Natural killer cell (primary cell): ENCODE measurements around the gene TMPRSS11E. TPM values are rescaled to one million over a fixed set of nuclear protein-coding genes. Genes with fewer than 3 reads are reported as not detected.

Source experiments
- ATAC-seq, 3 donors: fragments of 150-1000 bp in 2 of 3; fragments of 200-7000 bp in 1 of 3; cut with Tn5 transposase; 1 replicate in 1 of 3; 2 replicates in 2 of 3; pipeline ENCODE4 v1.10.0; 2021; ENCODE audit warnings: mild to moderate bottlenecking in 2 of 3, moderate library complexity in 2 of 3
- DNase-seq, 2 donors: peaks; one replicate each; pipeline versions ENCODE4 v3.0.0 to v3.0.0-alpha.2; 2013 to 2021; ENCODE audit warnings: mixed read lengths in 1 of 2
- H3K27ac ChIP-seq: one replicate; pipeline ENCODE4 v1.5.1; 2013; ENCODE audit warnings: mild to moderate bottlenecking, low read length
- H3K27me3 ChIP-seq: one replicate; pipeline ENCODE4 v1.6.1; 2013; ENCODE audit warnings: low read length; ENCODE audit not compliant: control insufficient read depth, insufficient read depth
- H3K36me3 ChIP-seq: one replicate; pipeline ENCODE4 v1.6.1; 2013; ENCODE audit warnings: low read length; ENCODE audit not compliant: control insufficient read depth, insufficient read depth
- H3K4me1 ChIP-seq: one replicate; pipeline ENCODE4 v1.6.1; 2013; ENCODE audit warnings: low read length; ENCODE audit not compliant: control insufficient read depth, insufficient read depth
- H3K4me3 ChIP-seq: one replicate; pipeline ENCODE4 v1.5.1; 2013; ENCODE audit warnings: low read length
- H3K9me3 ChIP-seq: one replicate; pipeline ENCODE4 v1.6.1; 2013; ENCODE audit warnings: low read length; ENCODE audit not compliant: control insufficient read depth, insufficient read depth
- H3K27ac Mint-ChIP-seq, 2 donors: one replicate each; pipeline ENCODE4 v1.8.0; 2022; ENCODE audit warnings: mild to moderate bottlenecking in 2 of 2, mixed read lengths in 2 of 2, moderate library complexity in 1 of 2
- H3K27me3 Mint-ChIP-seq, 2 donors: one replicate each; pipeline ENCODE4 v1.8.0; 2022; ENCODE audit warnings: low read depth in 2 of 2, mixed read lengths in 2 of 2
- H3K36me3 Mint-ChIP-seq: one replicate; pipeline ENCODE4 v1.8.0; 2022; ENCODE audit warnings: mixed read lengths
- H3K4me1 Mint-ChIP-seq, 2 donors: one replicate each; pipeline ENCODE4 v1.8.0; 2022; ENCODE audit warnings: mixed read lengths in 2 of 2
- H3K4me3 Mint-ChIP-seq: one replicate; pipeline ENCODE4 v1.8.0; 2022; ENCODE audit warnings: mild to moderate bottlenecking, moderate library complexity, mixed read lengths
- H3K9me3 Mint-ChIP-seq, 2 donors: one replicate each; pipeline ENCODE4 v1.8.0; 2022; ENCODE audit warnings: mixed read lengths in 2 of 2
- WGBS: methylation state at CpG from one replicate; pipeline ENCODE4 v1.1.7; 2013; ENCODE audit warnings: missing lambda C conversion rate; ENCODE audit not compliant: insufficient coverage; 5-methylcytosine and 5-hydroxymethylcytosine counted together
- intact Hi-C: fragments of 100-400 bp; cut with micrococcal nuclease; formaldehyde crosslinking; loops from one replicate; pipeline ENCODE4 v1.14.2; 2022
- total RNA-seq, 4 donors: library from RNA; stranded (reverse); fragments of 120-200 nt in 1 of 4; gene quantifications; one replicate each; pipeline versions ENCODE4 v1.2.3 to v1.2.4, GENCODE V29; 2013 to 2022
- TF ChIP-seq, protein P1 (sequence below): fragments of 200-600 bp; IDR thresholded peaks from one replicate; pipeline ENCODE4 v1.8.0; 2022; ENCODE audit warnings: antibody characterized with exemption

The TMPRSS11E gene
- total RNA-seq, 3 donors from 2014 or later (not counting 1 experiment from before 2014, with no cell fraction given) = not detected

DNA sequence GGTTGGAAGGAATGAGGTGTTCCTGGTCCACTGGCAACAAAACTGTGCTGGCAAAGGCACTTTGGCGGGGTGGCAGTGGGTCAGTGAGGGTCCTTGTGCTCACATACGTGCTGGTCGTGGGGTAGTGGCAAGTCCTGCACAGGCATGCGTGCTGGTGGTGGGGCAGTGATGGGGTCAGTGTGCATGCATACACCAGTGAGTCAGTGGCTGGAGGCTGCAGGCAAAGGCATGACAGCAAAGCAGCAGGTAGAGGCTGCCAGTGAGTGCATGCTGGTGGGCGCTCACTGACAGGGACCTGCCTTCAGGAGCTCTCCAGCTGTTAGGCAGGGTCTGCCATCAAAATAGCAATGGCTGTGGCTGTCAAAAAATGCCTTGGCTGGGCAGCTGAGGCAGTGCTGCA, 42.1 kb downstream of the TMPRSS11E start:
- intact Hi-C loops = no loop called here
- no peaks in the 10 kb centered on the region for H3K9me3 Mint-ChIP-seq

DNA sequence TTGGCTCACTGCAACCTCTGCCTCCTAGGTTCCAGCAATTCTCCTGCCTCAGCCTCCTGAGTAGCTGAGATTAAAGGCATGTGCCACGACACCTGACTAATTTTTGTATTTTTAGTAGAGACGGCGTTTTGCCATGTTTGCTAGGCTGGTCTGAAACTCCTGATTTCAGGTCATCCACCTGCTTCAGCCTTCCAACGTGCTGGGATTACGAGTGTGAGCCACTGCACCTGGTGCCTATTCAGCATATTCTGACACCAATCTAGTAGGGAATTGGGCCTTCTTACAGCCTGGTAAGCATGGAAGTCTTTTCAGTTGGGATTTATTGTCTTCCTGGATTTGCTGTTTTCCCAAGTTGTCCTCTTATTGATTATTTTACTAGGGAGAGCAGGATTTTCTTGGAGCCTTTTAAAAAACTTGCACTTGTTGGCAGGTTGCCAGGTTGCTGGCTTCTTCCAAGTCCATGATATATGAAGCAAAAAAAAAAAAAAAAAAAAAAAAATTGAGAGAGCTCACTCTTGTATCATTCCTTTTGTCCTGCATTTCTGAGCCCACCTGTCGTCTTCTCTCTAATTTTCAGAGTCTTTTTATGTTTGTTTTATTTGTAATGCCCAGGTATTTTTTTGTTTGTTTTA, 43.7 kb downstream of the TMPRSS11E start:
- H3K27ac ChIP-seq = no peak overlapping the region
- no peaks in the 10 kb centered on the region for H3K27me3 ChIP-seq
- H3K4me1 ChIP-seq = no peaks in the 10 kb centered on the region
- no peaks in the 10 kb centered on the region for H3K36me3 Mint-ChIP-seq
- H3K27ac Mint-ChIP-seq = no peak overlapping the region
- no peak overlapping the region for H3K4me3 Mint-ChIP-seq
- ATAC-seq (no peak), DNase-seq (no peak)
- no peak overlapping the region for H3K4me3 ChIP-seq
- no peaks in the 10 kb centered on the region for H3K27me3 Mint-ChIP-seq
- TF ChIP-seq, protein P1, sequence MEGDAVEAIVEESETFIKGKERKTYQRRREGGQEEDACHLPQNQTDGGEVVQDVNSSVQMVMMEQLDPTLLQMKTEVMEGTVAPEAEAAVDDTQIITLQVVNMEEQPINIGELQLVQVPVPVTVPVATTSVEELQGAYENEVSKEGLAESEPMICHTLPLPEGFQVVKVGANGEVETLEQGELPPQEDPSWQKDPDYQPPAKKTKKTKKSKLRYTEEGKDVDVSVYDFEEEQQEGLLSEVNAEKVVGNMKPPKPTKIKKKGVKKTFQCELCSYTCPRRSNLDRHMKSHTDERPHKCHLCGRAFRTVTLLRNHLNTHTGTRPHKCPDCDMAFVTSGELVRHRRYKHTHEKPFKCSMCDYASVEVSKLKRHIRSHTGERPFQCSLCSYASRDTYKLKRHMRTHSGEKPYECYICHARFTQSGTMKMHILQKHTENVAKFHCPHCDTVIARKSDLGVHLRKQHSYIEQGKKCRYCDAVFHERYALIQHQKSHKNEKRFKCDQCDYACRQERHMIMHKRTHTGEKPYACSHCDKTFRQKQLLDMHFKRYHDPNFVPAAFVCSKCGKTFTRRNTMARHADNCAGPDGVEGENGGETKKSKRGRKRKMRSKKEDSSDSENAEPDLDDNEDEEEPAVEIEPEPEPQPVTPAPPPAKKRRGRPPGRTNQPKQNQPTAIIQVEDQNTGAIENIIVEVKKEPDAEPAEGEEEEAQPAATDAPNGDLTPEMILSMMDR = no peak
- 92% methylated on average over 6 of the region's 6 CpGs for WGBS
- intact Hi-C loops = no loop called here
- no peaks in the 10 kb centered on the region for H3K36me3 ChIP-seq
- H3K9me3 Mint-ChIP-seq = no peaks in the 10 kb centered on the region
- H3K9me3 ChIP-seq = no peaks in the 10 kb centered on the region
- no peaks in the 10 kb centered on the region for H3K4me1 Mint-ChIP-seq

More for the DNA sequence above, 42.1 kb downstream of the TMPRSS11E start:
- ATAC-seq (no peak), DNase-seq (no peak)
- Mint-ChIP-seq H3K4me1 (no peaks in the 10 kb centered on the region), H3K27me3 (no peaks in the 10 kb centered on the region), H3K27ac (no peak overlapping the region), H3K36me3 (no peaks in the 10 kb centered on the region), H3K4me3 (no peak overlapping the region)
- TF ChIP-seq, protein P1 = no peak
- no peak overlapping the region for H3K4me3 ChIP-seq
- 66% methylated on average over 4 of the region's 5 CpGs for WGBS
- no peaks in the 10 kb centered on the region for H3K9me3 ChIP-seq
- no peak overlapping the region for H3K27ac ChIP-seq
- no peaks in the 10 kb centered on the region for H3K27me3 ChIP-seq
- no peaks in the 10 kb centered on the region for H3K4me1 ChIP-seq
- H3K36me3 ChIP-seq = no peaks in the 10 kb centered on the region

DNA sequence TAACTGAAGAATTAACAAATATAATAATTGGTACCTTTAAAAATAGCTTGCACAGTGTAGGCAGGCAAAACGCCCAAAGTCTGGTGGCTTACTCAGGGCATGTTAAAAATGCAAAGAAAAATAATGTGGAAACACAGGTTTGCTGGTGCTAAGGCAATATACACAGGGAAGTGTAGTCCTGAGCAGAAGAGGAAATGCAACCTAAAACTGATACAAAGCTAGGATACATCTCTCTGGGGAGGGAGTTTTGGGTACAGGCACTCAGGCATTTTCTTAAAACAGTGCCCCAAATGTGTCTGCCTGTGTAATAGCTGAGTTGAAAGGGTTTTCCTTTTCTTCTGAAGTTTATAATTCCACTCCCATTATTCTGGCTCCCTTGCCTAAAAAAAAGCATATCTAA, 47.4 kb downstream of the TMPRSS11E start:
- Histone ChIP-seq H3K9me3 (no peaks in the 10 kb centered on the region), H3K27me3 (no peaks in the 10 kb centered on the region), H3K4me3 (no peak overlapping the region), H3K27ac (no peak overlapping the region), H3K4me1 (no peaks in the 10 kb centered on the region), H3K36me3 (no peaks in the 10 kb centered on the region)
- ATAC-seq (no peak), DNase-seq (no peak)
- Mint-ChIP-seq H3K36me3 (no peaks in the 10 kb centered on the region), H3K27ac (no peak overlapping the region), H3K4me1 (no peaks in the 10 kb centered on the region), H3K9me3 (no peaks in the 10 kb centered on the region), H3K27me3 (no peaks in the 10 kb centered on the region), H3K4me3 (no peak overlapping the region)
- intact Hi-C loops = no loop called here
- TF ChIP-seq, protein P1 = no peak
- WGBS = 17% methylated on average over 1 of the region's 1 CpG
